ENCODE results near the gene KCNC2.
A peak's percentile ranks its signal among the peaks of the same experiment; 100 is the strongest.

KCNC2 gene

GRCh38 chr12:75047885-75048525 lies 161.6 kb downstream of the KCNC2 start:
- no peak for DNase-seq

- DNase-seq, result no peak
Measured at GRCh38 chr12:75042125-75042524, 167.5 kb downstream of the KCNC2 start.

GRCh38 chr12:75041472-75041871 lies 168.2 kb downstream of the KCNC2 start:
- no peak for DNase-seq

- peak in 1 of 3 donors; percentile 0 for DNase-seq
Measured at GRCh38 chr12:75020068-75020557, 189.5 kb downstream of the KCNC2 start.

GRCh38 chr12:75011120-75011519 lies 198.5 kb downstream of the KCNC2 start:
- DNase-seq, result no peak

- no peak for DNase-seq
Measured at GRCh38 chr12:75007133-75007532, 202.5 kb downstream of the KCNC2 start.

GRCh38 chr12:75000120-75000519 lies 209.5 kb downstream of the KCNC2 start:
- no peak for DNase-seq

GRCh38 chr12:74999474-74999873 lies 210.2 kb downstream of the KCNC2 start:
- no peak for DNase-seq
